HG03354 (cell line): Measurements from ENCODE around the gene ADRA2A.

Source experiments
- ATAC-seq: cut with Tn5 transposase; IDR thresholded peaks from one replicate; pipeline ENCODE4 v1.9.1; 2021; ENCODE audit warnings: mild to moderate bottlenecking; ENCODE audit not compliant: unreplicated experiment, poor library complexity, severe bottlenecking

Gene ADRA2A

GRCh38 chr10:111127081-111127848 is 50.4 kb downstream of the ADRA2A start:
- ATAC-seq: no peak

GRCh38 chr10:111128331-111129180 is 51.7 kb downstream of the ADRA2A start:
- ATAC-seq: no peak

- no peak for ATAC-seq
These were observed 52.5 kb downstream of the ADRA2A start for GRCh38 chr10:111129363-111129762.

- ATAC-seq: no peak
These were observed 53.6 kb downstream of the ADRA2A start for GRCh38 chr10:111130471-111130870.
